Right atrium auricular region (tissue), 2 donors: Measurements from ENCODE around the gene ZNF614. TPM values are rescaled to one million over a fixed set of nuclear protein-coding genes. Genes with fewer than 3 reads are reported as not detected.

Experiments used
- DNase-seq: peaks from one replicate; pipeline ENCODE4 v3.0.0-alpha.2; 2019; ENCODE audit warnings: low spot score
- H3K27ac ChIP-seq, 2 donors: fragments of 200-600 bp; sonication (generic); 1 replicate in 1 of 2; 2 replicates in 1 of 2; pipeline ENCODE4 v1.5.1; 2016 to 2019
- H3K27me3 ChIP-seq, 2 donors: fragments of 200-600 bp; sonication (generic); one replicate each; pipeline versions ENCODE4 v1.5.1 to v1.6.0; 2017 to 2019
- H3K36me3 ChIP-seq: fragments of 200-600 bp; sonication (generic); one replicate; pipeline ENCODE4 v1.5.1; 2016
- H3K4me1 ChIP-seq, 2 donors: fragments of 200-600 bp; sonication (generic); one replicate each; pipeline versions ENCODE4 v1.5.1 to v1.6.0; 2017 to 2019
- H3K4me3 ChIP-seq, 2 donors: fragments of 200-600 bp; sonication (generic); 1 replicate in 1 of 2; 2 replicates in 1 of 2; pipeline ENCODE4 v1.5.1; 2017 to 2019; ENCODE audit warnings: mild to moderate bottlenecking in 1 of 2, moderate library complexity in 1 of 2
- H3K9me3 ChIP-seq, 2 donors: fragments of 200-600 bp; sonication (generic); one replicate each; pipeline ENCODE4 v1.5.1; 2019
- CTCF ChIP-seq, 2 donors: fragments of 200-600 bp; sonication (generic); IDR thresholded peaks; one replicate each; pipeline ENCODE4 v1.5.1; 2019; ENCODE audit warnings: antibody characterized with exemption in 2 of 2
- total RNA-seq, 2 donors: library from RNA; depleted of rRNA; stranded (reverse); fragments of >200 nt; gene quantifications; one replicate each; pipeline ENCODE4 v1.1.0, GENCODE V29; 2016

The ZNF614 gene
- total RNA-seq, 2 donors from 2014 or later: 6.5 to 6.6 TPM

DNA sequence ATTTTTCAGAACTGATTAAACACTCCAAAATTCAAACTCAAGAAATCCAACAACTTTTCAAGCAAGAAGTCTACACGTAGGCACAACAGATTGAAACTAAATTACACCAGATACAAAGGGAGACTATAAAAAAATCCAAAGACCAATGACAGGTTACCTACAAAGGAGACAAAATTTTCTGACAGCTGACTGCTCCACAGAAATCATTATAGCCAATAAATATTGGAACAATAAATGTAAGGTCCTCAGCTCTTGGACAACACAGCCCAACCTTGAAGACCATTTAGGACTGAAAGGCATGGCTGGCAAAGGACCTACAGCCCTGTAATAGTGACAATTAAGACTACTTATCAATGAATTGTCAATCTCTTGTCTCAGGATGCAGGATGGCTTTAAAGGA is 57.5 kb downstream of the ZNF614 start:
- peaks cover 91% of the 10 kb centered on the region for H3K36me3 ChIP-seq
- no peak overlapping the region for H3K27ac ChIP-seq
- H3K4me1 ChIP-seq: no peaks in the 10 kb centered on the region
- no peak for DNase-seq
- TF ChIP-seq CTCF (IDR thresholded peaks at IDR 0.05): no peak
- no peaks in the 10 kb centered on the region for H3K27me3 ChIP-seq
- H3K4me3 ChIP-seq: no peak overlapping the region
- peaks cover 54 to 100% of the 10 kb centered on the region in 2 donors for H3K9me3 ChIP-seq

GRCh38 chr19:51965583-51965982 is 62.6 kb downstream of the ZNF614 start:
- no peak for TF ChIP-seq CTCF (IDR thresholded peaks at IDR 0.05)
- H3K4me3 ChIP-seq: no peak overlapping the region
- H3K9me3 ChIP-seq: peaks cover 30 to 87% of the 10 kb centered on the region in 2 donors
- H3K36me3 ChIP-seq: peaks cover 67% of the 10 kb centered on the region
- peaks cover 0 to 2% of the 10 kb centered on the region in 2 donors for H3K4me1 ChIP-seq
- H3K27me3 ChIP-seq: no peaks in the 10 kb centered on the region
- H3K27ac ChIP-seq: no peak overlapping the region
- no peak for DNase-seq

Other genes starting within 250 kb of the ZNF614 start
- gene FPR3, start 233.2 kb downstream of the ZNF614 start, total RNA-seq: 10 to 100 TPM in 1 of 2 donors, 1 to 10 TPM in 1; 1.4 to 14.7 TPM
- 1 to 10 TPM; 6.4 to 9.5 TPM for gene ZNF577, start 140.4 kb downstream of the ZNF614 start, total RNA-seq
- gene ZNF649, start 123.4 kb downstream of the ZNF614 start, total RNA-seq: 1 to 10 TPM; 7.2 to 7.4 TPM
- gene ZNF613, start 100.9 kb downstream of the ZNF614 start, total RNA-seq: 1 to 10 TPM; 4.1 to 5.2 TPM
- gene ZNF350, start 41.5 kb downstream of the ZNF614 start, total RNA-seq: 1 to 10 TPM; 5.7 to 6.5 TPM
- gene ZNF615, start 20.2 kb downstream of the ZNF614 start, total RNA-seq: 10 to 100 TPM; 10.4 to 10.8 TPM
- gene ZNF432, start 20.5 kb upstream of the ZNF614 start, total RNA-seq: 1 to 10 TPM; 5.4 to 8.6 TPM
- 10 to 100 TPM in 1 of 2 donors, 1 to 10 TPM in 1; 4.8 to 11.0 TPM for gene ZNF841, start 67.4 kb upstream of the ZNF614 start, total RNA-seq
- 1 to 10 TPM; 2.4 to 3.3 TPM for gene ZNF616, start 111.6 kb upstream of the ZNF614 start, total RNA-seq
- gene ZNF836, start 143.2 kb upstream of the ZNF614 start, total RNA-seq: 1 to 10 TPM; 2.2 to 7.6 TPM
- gene PPP2R1A, start 161.7 kb upstream of the ZNF614 start, total RNA-seq: 100 to 1,000 TPM; 284 to 322 TPM
- gene ZNF766, start 241.2 kb upstream of the ZNF614 start, total RNA-seq: 1 to 10 TPM; 4.1 to 5.0 TPM